Uterus (tissue), 2 donors: ENCODE data around the gene GRM8.

Experiments used
- CTCF ChIP-seq, 4 experiments: fragments of 200-600 bp in 2 of 4; fragments of 450-650 bp in 2 of 4; sonication (generic) in 2 of 4; IDR thresholded peaks; one replicate each; pipeline ENCODE4 v1.5.1; 2016 to 2019; ENCODE audit warnings: antibody characterized with exemption in 4 of 4, mild to moderate bottlenecking in 2 of 4, moderate library complexity in 1 of 4
- POLR2A ChIP-seq, 2 donors: fragments of 450-650 bp; IDR thresholded peaks; one replicate each; pipeline ENCODE4 v1.6.1; 2016; ENCODE audit warnings: antibody characterized with exemption in 2 of 2, mild to moderate bottlenecking in 1 of 2, moderate library complexity in 1 of 2

GRCh38 chr7:126493801-126494200 lies 758.9 kb downstream of the GRM8 start:
- TF ChIP-seq CTCF (IDR thresholded peaks at IDR 0.05): no peak
- TF ChIP-seq POLR2A (IDR thresholded peaks at IDR 0.05): no peak
